ENCODE data around the gene B4GAT1. TPM values are rescaled to one million over a fixed set of nuclear protein-coding genes. Genes with fewer than 3 reads are reported as not detected.

B4GAT1 gene
- total and polyA plus RNA-seq, 2 donors (not counting 3 experiments of a cell fraction or from before 2014, with no cell fraction given) = 21.2 to 21.6 TPM

DNA sequence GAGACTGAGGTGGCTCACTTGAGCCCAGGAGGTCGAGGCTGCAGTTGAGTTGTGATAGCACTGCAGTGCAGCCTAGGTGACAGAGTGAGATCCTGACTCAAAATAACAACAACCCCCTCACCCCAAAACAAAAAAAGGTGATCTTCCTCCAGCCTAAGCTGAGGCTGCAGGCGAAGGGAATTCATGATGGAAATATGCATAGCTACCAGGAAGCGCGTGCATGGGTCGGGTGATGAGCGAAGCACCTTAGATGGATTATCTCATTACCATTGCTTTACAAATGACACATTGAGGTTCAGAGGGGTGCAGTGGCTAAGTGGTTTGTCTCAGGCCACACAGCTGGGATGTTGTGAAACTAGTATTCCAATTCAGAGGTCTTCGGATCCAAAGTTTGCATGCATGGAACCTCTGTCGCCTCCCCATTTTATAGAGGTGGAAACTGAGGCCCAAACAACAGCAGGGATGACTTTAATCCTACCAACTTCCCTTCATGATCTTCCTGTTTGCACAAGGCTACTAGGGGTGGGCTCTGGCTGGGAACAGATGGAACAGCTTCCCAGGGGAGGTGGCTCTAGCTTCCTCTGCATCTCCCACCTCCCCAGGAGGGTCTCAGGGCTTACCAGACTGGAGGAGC is 19.5 kb upstream of the B4GAT1 start:
- Histone ChIP-seq H3K9me3 (replicated peaks; ENCODE audit: control insufficient read depth, insufficient read depth, low read length) (no peaks in the 10 kb centered on the region), H3K9ac (replicated peaks; ENCODE audit: extremely low read depth, insufficient read depth, low read length) (no peak overlapping the region), H3K4me2 (ENCODE audit: insufficient read depth, low read length) (no peak overlapping the region), H3K4me3 (replicated peaks in 1 of 3; ENCODE audit: insufficient read depth in 1 of 3, low read depth in 1 of 3, low read length in 3 of 3) (no peak overlapping the region), H4K20me1 (replicated peaks; ENCODE audit: control insufficient read depth, extremely low read depth, insufficient read depth, low read length) (no peaks in the 10 kb centered on the region), H3K4me1 (ENCODE audit: control insufficient read depth, extremely low read depth, insufficient read depth, low read length) (peaks cover 3% of the 10 kb centered on the region), H3K27ac (ENCODE audit: insufficient read depth, low read depth, low read length) (no peak overlapping the region), H3K36me3 (ENCODE audit: control insufficient read depth in 2 of 2, extremely low read depth in 1 of 2, insufficient read depth in 2 of 2, low read length in 2 of 2) (no peaks in the 10 kb centered on the region), H3K79me2 (ENCODE audit: control insufficient read depth, insufficient read depth, low read length) (no peaks in the 10 kb centered on the region), H3K27me3 (ENCODE audit: control insufficient read depth in 2 of 2, insufficient read depth in 2 of 2, low read length in 2 of 2) (no peaks in the 10 kb centered on the region), H2AFZ (ENCODE audit: low read depth, low read length) (no peak overlapping the region), H3K9me1 (replicated peaks; ENCODE audit: control insufficient read depth, extremely low read depth, insufficient read depth, low read length) (no peaks in the 10 kb centered on the region)
- intact Hi-C loops (cut with micrococcal nuclease) (no loop called here), dilution Hi-C loops (cut with MboI; ENCODE audit: extremely low pct_ligation_motif_present, low sequenced_read_pairs) (no loop called here)
- POLR2A ChIA-PET = no interaction called here
- no TSS peak for BruUV-seq (replicated peaks)
- CTCF ChIA-PET = interaction anchor here (0.8 to 1.0 kb wide), 2 partner anchors 11 to 19 kb away, joined by 3 to 4 read pairs; no protein-coding TSS in a partner anchor
- FAIRE-seq = no peak
- TF ChIP-seq, protein P1, sequence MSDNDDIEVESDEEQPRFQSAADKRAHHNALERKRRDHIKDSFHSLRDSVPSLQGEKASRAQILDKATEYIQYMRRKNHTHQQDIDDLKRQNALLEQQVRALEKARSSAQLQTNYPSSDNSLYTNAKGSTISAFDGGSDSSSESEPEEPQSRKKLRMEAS (IDR thresholded peaks at IDR 0.05; ENCODE audit: insufficient read depth, insufficient read length) = no peak
- TF ChIP-seq, protein P2, sequence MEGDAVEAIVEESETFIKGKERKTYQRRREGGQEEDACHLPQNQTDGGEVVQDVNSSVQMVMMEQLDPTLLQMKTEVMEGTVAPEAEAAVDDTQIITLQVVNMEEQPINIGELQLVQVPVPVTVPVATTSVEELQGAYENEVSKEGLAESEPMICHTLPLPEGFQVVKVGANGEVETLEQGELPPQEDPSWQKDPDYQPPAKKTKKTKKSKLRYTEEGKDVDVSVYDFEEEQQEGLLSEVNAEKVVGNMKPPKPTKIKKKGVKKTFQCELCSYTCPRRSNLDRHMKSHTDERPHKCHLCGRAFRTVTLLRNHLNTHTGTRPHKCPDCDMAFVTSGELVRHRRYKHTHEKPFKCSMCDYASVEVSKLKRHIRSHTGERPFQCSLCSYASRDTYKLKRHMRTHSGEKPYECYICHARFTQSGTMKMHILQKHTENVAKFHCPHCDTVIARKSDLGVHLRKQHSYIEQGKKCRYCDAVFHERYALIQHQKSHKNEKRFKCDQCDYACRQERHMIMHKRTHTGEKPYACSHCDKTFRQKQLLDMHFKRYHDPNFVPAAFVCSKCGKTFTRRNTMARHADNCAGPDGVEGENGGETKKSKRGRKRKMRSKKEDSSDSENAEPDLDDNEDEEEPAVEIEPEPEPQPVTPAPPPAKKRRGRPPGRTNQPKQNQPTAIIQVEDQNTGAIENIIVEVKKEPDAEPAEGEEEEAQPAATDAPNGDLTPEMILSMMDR (IDR thresholded peaks at IDR 0.05; ENCODE audit: extremely low read depth in 1 of 2, insufficient read depth in 1 of 2, low read depth in 1 of 2, low read length in 2 of 2) = no peak
- DNase-seq (ENCODE audit: low read depth, low spot score) = no peak
